OCI-LY7 (cell line): ENCODE measurements around the gene MYBPC2. TPM values are rescaled to one million over a fixed set of nuclear protein-coding genes. Genes with fewer than 3 reads are reported as not detected.

Source experiments
- BruUV-seq: library from RNA; stranded (reverse); fragments of 400-500 nt; replicated peaks from 2 replicates; lab custom pipeline; 2021; lab: Mats Ljungman, UMichigan
- CTCF ChIA-PET: fragments of 300-600 bp; sonication (Branson Sonifier 250); formaldehyde crosslinking; loops from one replicate; lab custom pipeline; 2022; ENCODE audit warnings: antibody characterized with exemption; ENCODE audit not compliant: unreplicated experiment; lab: Charles Lee
- POLR2A ChIA-PET: fragments of 300-600 bp; sonication (Branson Sonifier 250); formaldehyde crosslinking; loops from one replicate; lab custom pipeline; 2022; ENCODE audit warnings: antibody characterized with exemption; lab: Charles Lee
- DNase-seq: peaks from one replicate; pipeline ENCODE4 v3.0.0-alpha.2; 2015; ENCODE audit warnings: low spot score
- H2AFZ ChIP-seq: fragments of 200-600 bp; sonication (generic), shearing (Covaris generic); 2 replicates; pipeline ENCODE4 v1.6.1; 2014; ENCODE audit warnings: mild to moderate bottlenecking, antibody characterized with exemption, low read length, moderate library complexity
- H3K27ac ChIP-seq: fragments of 200-600 bp; sonication (generic); 2 replicates; pipeline ENCODE4 v1.5.1; 2014; ENCODE audit warnings: mixed run types, low read depth, mild to moderate bottlenecking, moderate library complexity, low read length, inconsistent platforms; ENCODE audit not compliant: poor library complexity, severe bottlenecking
- H3K36me3 ChIP-seq: fragments of 200-600 bp; sonication (generic); 2 replicates; pipeline ENCODE4 v1.6.1; 2014; ENCODE audit warnings: mild to moderate bottlenecking, antibody characterized with exemption, low read length, moderate library complexity, mixed read lengths; ENCODE audit not compliant: insufficient read depth
- H3K4me1 ChIP-seq: fragments of 200-600 bp; sonication (generic); 2 replicates; pipeline ENCODE4 v1.5.1; 2014; ENCODE audit warnings: mild to moderate bottlenecking, low read length; ENCODE audit not compliant: insufficient read depth, poor library complexity, severe bottlenecking
- H3K4me2 ChIP-seq: fragments of 200-600 bp; sonication (generic); 2 replicates; pipeline ENCODE4 v1.6.1; 2014; ENCODE audit warnings: mild to moderate bottlenecking, low read length
- H3K4me3 ChIP-seq: fragments of 200-600 bp; sonication (generic); 2 replicates; pipeline ENCODE4 v1.5.1; 2014; ENCODE audit warnings: mild to moderate bottlenecking, low read depth, low read length; ENCODE audit not compliant: poor library complexity, severe bottlenecking
- H3K79me2 ChIP-seq: fragments of 200-600 bp; sonication (generic); 2 replicates; pipeline ENCODE4 v1.6.1; 2016; ENCODE audit warnings: low read depth, mild to moderate bottlenecking, low read length, moderate library complexity, mixed read lengths; ENCODE audit not compliant: insufficient read depth
- H3K9me2 ChIP-seq: fragments of 200-600 bp; sonication (generic); 2 replicates; pipeline ENCODE4 v1.6.1; 2016; ENCODE audit warnings: mild to moderate bottlenecking, low read length, mixed read lengths; ENCODE audit not compliant: insufficient read depth
- H3K9me3 ChIP-seq: fragments of 200-600 bp; sonication (generic); 2 replicates; pipeline ENCODE4 v1.6.1; 2014; ENCODE audit warnings: mild to moderate bottlenecking, mixed run types, low read length, mixed read lengths
- H4K20me1 ChIP-seq: fragments of 200-600 bp; sonication (generic); 2 replicates; pipeline ENCODE4 v1.6.1; 2014; ENCODE audit warnings: mild to moderate bottlenecking, antibody characterized with exemption, low read length, moderate library complexity, mixed read lengths; ENCODE audit not compliant: insufficient read depth
- EZH2phosphoT487 ChIP-seq: fragments of 200-600 bp; sonication (generic); IDR thresholded peaks from 2 replicates; pipeline ENCODE4 v1.6.1; 2018; ENCODE audit warnings: low read depth, borderline replicate concordance, mild to moderate bottlenecking, mixed run types, antibody characterized with exemption, low read length, moderate library complexity, mixed read lengths
- intact Hi-C: fragments of 100-400 bp; cut with micrococcal nuclease; formaldehyde crosslinking; loops from one replicate; pipeline ENCODE4 v1.10.0; 2022; ENCODE audit not compliant: unreplicated experiment
- total RNA-seq, 2 experiments: library from RNA; depleted of rRNA in 1 of 2; stranded (reverse); fragments of >200 nt in 1 of 2; shearing (Covaris generic) in 1 of 2; gene quantifications; 2 replicates each; pipeline ENCODE4 v1.2.3, GENCODE V29; 2014 to 2022
- TF ChIP-seq, protein P1 (sequence below): fragments of 200-600 bp; sonication (generic); conservative IDR thresholded peaks from 2 replicates; pipeline ENCODE4 v1.5.1; 2014; ENCODE audit warnings: mild to moderate bottlenecking, antibody characterized with exemption, low read length, moderate library complexity, mixed read lengths

Gene MYBPC2
- total RNA-seq, 2 experiments from 2014 or later, result 15.4 to 28.2 TPM

GRCh38 chr19:50444059-50444458 is 11.4 kb downstream of the MYBPC2 start:
- CTCF ChIA-PET, result no interaction called here
- BruUV-seq, result no TSS peak
- H3K36me3 ChIP-seq, result peaks cover 4% of the 10 kb centered on the region; the same call in 1 of the 2 replicates

DNA sequence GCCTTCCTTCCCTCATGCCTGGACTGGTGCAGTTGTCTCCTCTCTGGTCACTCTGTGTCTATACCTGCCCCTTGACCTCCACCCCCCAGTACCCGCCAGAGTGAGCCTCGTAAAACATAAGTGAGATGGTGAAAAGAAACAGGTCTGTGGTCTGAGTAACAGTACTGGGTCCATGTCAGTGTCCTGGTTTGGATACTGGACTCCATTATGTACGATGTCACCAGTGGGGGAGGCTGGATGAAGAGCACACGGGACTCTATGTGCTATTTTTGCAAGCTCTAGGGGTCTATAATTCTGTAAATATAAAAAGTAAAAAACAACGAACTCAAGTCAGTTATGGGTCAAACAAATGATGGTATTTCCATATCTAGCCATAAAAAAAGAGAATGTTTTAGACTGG is 14.4 kb downstream of the MYBPC2 start:
- no TSS peak for BruUV-seq
- no peaks in the 10 kb centered on the region for H3K79me2 ChIP-seq
- peaks cover 4% of the 10 kb centered on the region; the same call in 1 of the 2 replicates for H3K36me3 ChIP-seq
- no peak overlapping the region for H3K4me2 ChIP-seq
- no peak overlapping the region for H2AFZ ChIP-seq
- DNase-seq, result no peak
- H3K4me1 ChIP-seq, result no peaks in the 10 kb centered on the region
- H3K9me3 ChIP-seq, result no peaks in the 10 kb centered on the region
- no peaks in the 10 kb centered on the region for H3K9me2 ChIP-seq
- no peak overlapping the region for H3K27ac ChIP-seq
- POLR2A ChIA-PET, result no interaction called here
- H4K20me1 ChIP-seq, result no peaks in the 10 kb centered on the region
- CTCF ChIA-PET, result no interaction called here
- TF ChIP-seq, protein P1, sequence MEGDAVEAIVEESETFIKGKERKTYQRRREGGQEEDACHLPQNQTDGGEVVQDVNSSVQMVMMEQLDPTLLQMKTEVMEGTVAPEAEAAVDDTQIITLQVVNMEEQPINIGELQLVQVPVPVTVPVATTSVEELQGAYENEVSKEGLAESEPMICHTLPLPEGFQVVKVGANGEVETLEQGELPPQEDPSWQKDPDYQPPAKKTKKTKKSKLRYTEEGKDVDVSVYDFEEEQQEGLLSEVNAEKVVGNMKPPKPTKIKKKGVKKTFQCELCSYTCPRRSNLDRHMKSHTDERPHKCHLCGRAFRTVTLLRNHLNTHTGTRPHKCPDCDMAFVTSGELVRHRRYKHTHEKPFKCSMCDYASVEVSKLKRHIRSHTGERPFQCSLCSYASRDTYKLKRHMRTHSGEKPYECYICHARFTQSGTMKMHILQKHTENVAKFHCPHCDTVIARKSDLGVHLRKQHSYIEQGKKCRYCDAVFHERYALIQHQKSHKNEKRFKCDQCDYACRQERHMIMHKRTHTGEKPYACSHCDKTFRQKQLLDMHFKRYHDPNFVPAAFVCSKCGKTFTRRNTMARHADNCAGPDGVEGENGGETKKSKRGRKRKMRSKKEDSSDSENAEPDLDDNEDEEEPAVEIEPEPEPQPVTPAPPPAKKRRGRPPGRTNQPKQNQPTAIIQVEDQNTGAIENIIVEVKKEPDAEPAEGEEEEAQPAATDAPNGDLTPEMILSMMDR, result no peak
- TF ChIP-seq EZH2phosphoT487, result no peak
- intact Hi-C loops, result no loop called here
- H3K4me3 ChIP-seq, result no peak overlapping the region

More at GRCh38 chr19:50444059-50444458, 11.4 kb downstream of the MYBPC2 start:
- POLR2A ChIA-PET, result interaction anchor here (0.7 kb wide), 2 partner anchors 155 to 1472 kb away, joined by 7 to 8 read pairs; no protein-coding TSS in a partner anchor
- TF ChIP-seq EZH2phosphoT487, result no peak
- TF ChIP-seq, protein P1, result no peak
- H3K79me2 ChIP-seq, result no peaks in the 10 kb centered on the region
- no peaks in the 10 kb centered on the region for H3K9me2 ChIP-seq
- no peaks in the 10 kb centered on the region for H3K4me1 ChIP-seq
- H3K9me3 ChIP-seq, result no peaks in the 10 kb centered on the region
- intact Hi-C loops, result no loop called here
- DNase-seq, result no peak
- H2AFZ ChIP-seq, result no peak overlapping the region
- no peak overlapping the region for H3K4me2 ChIP-seq
- no peak overlapping the region for H3K27ac ChIP-seq
- H4K20me1 ChIP-seq, result no peaks in the 10 kb centered on the region
- no peak overlapping the region for H3K4me3 ChIP-seq

DNA sequence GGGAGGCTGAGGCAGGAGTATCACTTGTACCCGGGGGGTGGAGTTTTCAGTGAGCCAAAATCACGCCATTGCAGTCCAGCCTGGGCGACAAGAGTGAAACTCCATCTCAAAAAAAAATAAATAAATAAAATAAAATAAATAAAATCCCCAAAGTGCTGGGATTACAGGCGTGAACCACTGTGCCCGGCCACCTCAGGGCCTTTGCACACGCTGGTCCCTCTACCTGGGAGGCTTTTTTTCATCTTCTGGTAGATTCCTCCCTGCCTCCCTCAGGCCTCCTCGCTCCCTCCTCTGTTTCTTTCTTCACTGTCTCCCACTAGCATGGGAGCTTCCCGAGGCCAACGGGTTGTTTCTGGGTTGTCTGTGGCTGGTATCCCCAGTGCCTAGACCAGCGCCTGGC is 15.1 kb downstream of the MYBPC2 start:
- TF ChIP-seq, protein P1, result no peak
- TF ChIP-seq EZH2phosphoT487, result no peak
- Histone ChIP-seq H3K4me2 (no peak overlapping the region), H3K79me2 (no peaks in the 10 kb centered on the region), H3K4me1 (no peaks in the 10 kb centered on the region), H3K9me2 (no peaks in the 10 kb centered on the region), H3K4me3 (no peak overlapping the region), H3K27ac (no peak overlapping the region), H4K20me1 (no peaks in the 10 kb centered on the region), H3K9me3 (no peaks in the 10 kb centered on the region), H3K36me3 (peaks cover 4% of the 10 kb centered on the region; the same call in 1 of the 2 replicates), H2AFZ (no peak overlapping the region)
- BruUV-seq, result no TSS peak
- DNase-seq, result no peak
- CTCF ChIA-PET, result no interaction called here
- POLR2A ChIA-PET, result no interaction called here
- intact Hi-C loops, result no loop called here
